CD14-positive monocyte (primary cell): Measurements from ENCODE around the gene KLF13. TPM values are rescaled to one million over a fixed set of nuclear protein-coding genes. Genes with fewer than 3 reads are reported as not detected.

Experiments used
- DNase-seq, 3 donors: peaks; one replicate each; pipeline ENCODE4 v3.0.0-alpha.2; 2011 to 2022
- H2AFZ ChIP-seq: 2 replicates; pipeline ENCODE4 v1.6.0; 2012; ENCODE audit warnings: mild to moderate bottlenecking, low read depth, low read length, inconsistent platforms; ENCODE audit not compliant: insufficient read depth, poor library complexity, severe bottlenecking
- H3K27ac ChIP-seq, 2 donors: 1 replicate in 1 of 2; 2 replicates in 1 of 2; pipeline ENCODE4 v1.5.1; 2012 to 2013; ENCODE audit warnings: low read length in 2 of 2, control low read depth in 1 of 2, inconsistent platforms in 1 of 2, low read depth in 1 of 2, mild to moderate bottlenecking in 1 of 2
- H3K27me3 ChIP-seq, 2 donors: one replicate each; pipeline versions ENCODE4 v1.6.0 to v1.6.1; 2011 to 2013; ENCODE audit warnings: low read length in 2 of 2; ENCODE audit not compliant: control insufficient read depth in 2 of 2, insufficient read depth in 2 of 2
- H3K36me3 ChIP-seq, 2 donors: replicated peaks in 1 of 2; 1 replicate in 1 of 2; 2 replicates in 1 of 2; pipeline versions ENCODE4 v1.5.1 to v1.6.1; 2012 to 2013; ENCODE audit warnings: low read length in 2 of 2, control low read depth in 1 of 2, inconsistent platforms in 1 of 2, mild to moderate bottlenecking in 1 of 2; ENCODE audit not compliant: insufficient read depth in 2 of 2, control insufficient read depth in 1 of 2
- H3K4me1 ChIP-seq, 2 donors: 1 replicate in 1 of 2; 2 replicates in 1 of 2; pipeline versions ENCODE4 v1.5.1 to v1.6.1; 2012 to 2013; ENCODE audit warnings: low read length in 2 of 2, control low read depth in 1 of 2, inconsistent platforms in 1 of 2, mild to moderate bottlenecking in 1 of 2, moderate library complexity in 1 of 2; ENCODE audit not compliant: insufficient read depth in 2 of 2, control insufficient read depth in 1 of 2
- H3K4me2 ChIP-seq: replicated peaks from 2 replicates; pipeline ENCODE3; 2012; ENCODE audit warnings: low read length, moderate library complexity, mild to moderate bottlenecking; ENCODE audit not compliant: poor library complexity, severe bottlenecking; ENCODE audit errors: extremely low read depth
- H3K4me3 ChIP-seq, 3 experiments: fragments of 200-600 bp in 1 of 3; sonication (generic) in 1 of 3; replicated peaks in 1 of 3; 1 replicate in 2 of 3; 2 replicates in 1 of 3; pipeline ENCODE4 v1.5.1; 2011 to 2013; ENCODE audit warnings: low read length in 3 of 3, mild to moderate bottlenecking in 3 of 3, control low read depth in 2 of 3, low read depth in 2 of 3, inconsistent platforms in 1 of 3, moderate library complexity in 1 of 3
- H3K79me2 ChIP-seq: 2 replicates; pipeline ENCODE4 v1.6.0; 2012; ENCODE audit warnings: mild to moderate bottlenecking, control low read depth, inconsistent platforms, low read length, moderate library complexity; ENCODE audit not compliant: insufficient read depth
- H3K9ac ChIP-seq: 2 replicates; pipeline ENCODE4 v1.6.0; 2017; ENCODE audit warnings: low read length, mild to moderate bottlenecking; ENCODE audit not compliant: insufficient read depth, poor library complexity, severe bottlenecking
- H3K9me3 ChIP-seq, 2 donors: replicated peaks in 1 of 2; 1 replicate in 1 of 2; 2 replicates in 1 of 2; pipeline versions ENCODE4 v1.5.1 to v1.6.1; 2012 to 2013; ENCODE audit warnings: low read length in 2 of 2, control low read depth in 1 of 2; ENCODE audit not compliant: control insufficient read depth in 1 of 2, insufficient read depth in 1 of 2
- H4K20me1 ChIP-seq: 2 replicates; pipeline ENCODE4 v1.6.0; 2012; ENCODE audit warnings: mild to moderate bottlenecking, low read length, control low read depth, moderate library complexity; ENCODE audit not compliant: insufficient read depth
- H3K27ac Mint-ChIP-seq, 7 donors: one replicate each; pipeline ENCODE4 v1.8.0; 2020; ENCODE audit warnings: mild to moderate bottlenecking in 7 of 7, mixed read lengths in 7 of 7, moderate library complexity in 6 of 7, inconsistent platforms in 2 of 7
- H3K27me3 Mint-ChIP-seq, 3 donors: one replicate each; pipeline ENCODE4 v1.8.0; 2021 to 2022; ENCODE audit warnings: low read depth in 3 of 3, mild to moderate bottlenecking in 3 of 3, mixed read lengths in 3 of 3, moderate library complexity in 3 of 3, inconsistent platforms in 1 of 3
- H3K36me3 Mint-ChIP-seq, 2 donors: one replicate each; pipeline ENCODE4 v1.8.0; 2020; ENCODE audit warnings: mixed read lengths in 2 of 2, inconsistent platforms in 1 of 2, mild to moderate bottlenecking in 1 of 2
- H3K4me1 Mint-ChIP-seq: one replicate; pipeline ENCODE4 v1.8.0; 2020; ENCODE audit warnings: mild to moderate bottlenecking, mixed read lengths
- H3K4me3 Mint-ChIP-seq, 2 donors: one replicate each; pipeline ENCODE4 v1.8.0; 2020; ENCODE audit warnings: mild to moderate bottlenecking in 2 of 2, mixed read lengths in 2 of 2, moderate library complexity in 1 of 2
- H3K9me3 Mint-ChIP-seq, 7 donors: one replicate each; pipeline ENCODE4 v1.8.0; 2020 to 2022; ENCODE audit warnings: mixed read lengths in 7 of 7, mild to moderate bottlenecking in 6 of 7, moderate library complexity in 6 of 7, inconsistent platforms in 2 of 7
- CTCF ChIP-seq: fragments of 200-600 bp; IDR thresholded peaks from one replicate; pipeline ENCODE4 v1.8.0; 2022; ENCODE audit warnings: antibody characterized with exemption, mild to moderate bottlenecking
- WGBS: methylation state at CpG from one replicate; pipeline ENCODE4 v1.1.5; 2013; ENCODE audit warnings: missing lambda C conversion rate; ENCODE audit not compliant: insufficient coverage; 5-methylcytosine and 5-hydroxymethylcytosine counted together
- intact Hi-C, 2 donors: fragments of 100-400 bp; cut with micrococcal nuclease; formaldehyde crosslinking; loops; one replicate each; pipeline versions ENCODE4 v1.15.0 to v1.15.1; 2023
- polyA plus RNA-seq, 3 donors: library from polyadenylated mRNA; depleted of rRNA in 1 of 3; unstranded in 2 of 3; stranded (reverse) in 1 of 3; fragments of 300-500 nt in 2 of 3; fragments of >200 nt in 1 of 3; fragmentation: Illumina TruSeq in 2 of 3; gene quantifications; 1 replicate in 2 of 3; 2 replicates in 1 of 3; pipeline ENCODE4 v1.2.3, GENCODE V29; 2012 to 2021

KLF13 gene
- polyA plus RNA-seq, 3 donors, result 22.5 to 121 (median 28.0) TPM

- Mint-ChIP-seq H3K9me3 (peaks cover 0 to 2% (median 0%) of the 10 kb centered on the region in 7 donors), H3K27me3 (no peaks in the 10 kb centered on the region), H3K36me3 (peaks cover 32 to 48% of the 10 kb centered on the region in 2 donors), H3K4me1 (peaks cover 100% of the 10 kb centered on the region), H3K4me3 (peak overlapping the region in 1 of 2 donors; percentile 15), H3K27ac (peak overlapping the region; percentile 69 to 84 (median 75))
- no peak for DNase-seq
- WGBS, result 94% methylated on average over 8 of the region's 8 CpGs
- H3K79me2 ChIP-seq, result peaks cover 100% of the 10 kb centered on the region
- H3K9ac ChIP-seq, result peak overlapping the region; percentile 47
- H3K4me2 ChIP-seq, result peak overlapping the region; percentile 70
- peaks cover 8 to 44% of the 10 kb centered on the region in 2 donors for H3K36me3 ChIP-seq
- TF ChIP-seq CTCF, result no peak
- H3K27ac ChIP-seq, result peak overlapping the region; percentile 71 to 77
- H4K20me1 ChIP-seq, result peaks cover 100% of the 10 kb centered on the region
- no peaks in the 10 kb centered on the region for H3K9me3 ChIP-seq
- peaks cover 98 to 100% of the 10 kb centered on the region in 2 donors for H3K4me1 ChIP-seq
- intact Hi-C loops, result loop anchor here in 1 of 2 donors (5.0 kb wide), 1 partner anchor 33 kb away; the partner anchor contains the start of gene KLF13
- H3K4me3 ChIP-seq, result peak overlapping the region in 1 of 3 experiments; percentile 59
- no peak overlapping the region for H2AFZ ChIP-seq
- no peaks in the 10 kb centered on the region for H3K27me3 ChIP-seq
Observed at GRCh38 chr15:31360158-31360561, 33.5 kb downstream of the KLF13 start.

- peak overlapping the region; percentile 47 for H3K9ac ChIP-seq
- peaks cover 100% of the 10 kb centered on the region for H4K20me1 ChIP-seq
- H3K4me2 ChIP-seq, result peak overlapping the region; percentile 70
- peak; percentile 50 to 61 (median 56) for DNase-seq
- no peaks in the 10 kb centered on the region for H3K9me3 ChIP-seq
- H3K27ac Mint-ChIP-seq, result peak overlapping the region; percentile 77 to 92 (median 89)
- intact Hi-C loops, result loop anchor here in 1 of 2 donors (5.0 kb wide), 1 partner anchor 34 kb away; the partner anchor contains the start of gene KLF13
- H3K36me3 ChIP-seq, result peaks cover 6 to 36% of the 10 kb centered on the region in 2 donors
- H3K27ac ChIP-seq, result peak overlapping the region; percentile 71 to 77
- H2AFZ ChIP-seq, result no peak overlapping the region
- peaks cover 100% of the 10 kb centered on the region for H3K4me1 Mint-ChIP-seq
- peaks cover 100% of the 10 kb centered on the region for H3K79me2 ChIP-seq
- peaks cover 0 to 2% (median 0%) of the 10 kb centered on the region in 7 donors for H3K9me3 Mint-ChIP-seq
- no peak for TF ChIP-seq CTCF
- H3K27me3 ChIP-seq, result no peaks in the 10 kb centered on the region
- peak overlapping the region in 2 of 3 experiments; percentile 0 to 59 for H3K4me3 ChIP-seq
- H3K27me3 Mint-ChIP-seq, result no peaks in the 10 kb centered on the region
- H3K4me3 Mint-ChIP-seq, result peak overlapping the region; percentile 41 to 84
- H3K4me1 ChIP-seq, result peaks cover 97 to 100% of the 10 kb centered on the region in 2 donors
- H3K36me3 Mint-ChIP-seq, result peaks cover 28 to 42% of the 10 kb centered on the region in 2 donors
- 46% methylated on average over 8 of the region's 17 CpGs for WGBS
Observed at GRCh38 chr15:31360843-31361763, 34.5 kb downstream of the KLF13 start.
